Endothelial cell of umbilical vein (primary cell): ENCODE data around the gene CENPQ.

Experiments used
- POLR2A ChIP-seq: IDR thresholded peaks from 2 replicates; pipeline ENCODE4 v1.6.1; 2012; ENCODE audit warnings: low read depth, mild to moderate bottlenecking, control low read depth, low read length
- POLR2AphosphoS5 ChIP-seq: IDR thresholded peaks from 2 replicates; pipeline ENCODE4 v1.6.1; 2012; ENCODE audit warnings: low read depth, mild to moderate bottlenecking, control low read depth, low read length, moderate library complexity; ENCODE audit not compliant: insufficient read depth
- TF ChIP-seq, protein P1 (sequence below), 2 donors: IDR thresholded peaks; 1 replicate in 1 of 2; 2 replicates in 1 of 2; pipeline ENCODE4 v1.5.1; 2011; ENCODE audit warnings: low read length in 2 of 2, mild to moderate bottlenecking in 2 of 2, moderate library complexity in 2 of 2, control low read depth in 1 of 2, inconsistent platforms in 1 of 2, low read depth in 1 of 2; ENCODE audit not compliant: insufficient read depth in 1 of 2; ENCODE audit errors: extremely low read depth in 1 of 2

DNA sequence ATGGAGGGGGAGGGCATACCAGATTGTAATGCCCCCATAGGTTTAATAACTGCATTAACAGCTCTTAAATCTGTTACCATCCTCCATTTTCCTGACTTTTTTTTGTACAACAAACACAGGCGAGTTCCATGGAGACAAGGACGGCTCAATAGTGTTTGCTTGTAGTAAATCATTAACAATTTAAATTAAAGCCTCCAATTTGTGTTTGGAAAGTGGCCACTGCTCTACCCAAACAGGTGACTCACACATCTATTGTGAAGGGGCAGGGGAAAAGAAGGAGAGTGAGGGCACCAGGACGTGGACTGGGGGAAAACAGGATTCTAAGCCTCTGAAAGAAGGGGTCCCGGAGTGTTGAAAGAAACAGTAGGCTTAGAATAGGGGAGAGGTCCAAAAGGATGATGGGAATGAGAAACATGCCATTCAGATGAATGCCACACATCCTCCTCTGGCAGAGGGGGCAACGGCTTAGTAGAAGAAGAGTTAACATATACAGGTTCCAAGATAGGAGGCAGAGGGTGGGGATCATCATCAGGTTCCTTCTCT, 43.5 kb downstream of the CENPQ start:
- TF ChIP-seq, protein P1, sequence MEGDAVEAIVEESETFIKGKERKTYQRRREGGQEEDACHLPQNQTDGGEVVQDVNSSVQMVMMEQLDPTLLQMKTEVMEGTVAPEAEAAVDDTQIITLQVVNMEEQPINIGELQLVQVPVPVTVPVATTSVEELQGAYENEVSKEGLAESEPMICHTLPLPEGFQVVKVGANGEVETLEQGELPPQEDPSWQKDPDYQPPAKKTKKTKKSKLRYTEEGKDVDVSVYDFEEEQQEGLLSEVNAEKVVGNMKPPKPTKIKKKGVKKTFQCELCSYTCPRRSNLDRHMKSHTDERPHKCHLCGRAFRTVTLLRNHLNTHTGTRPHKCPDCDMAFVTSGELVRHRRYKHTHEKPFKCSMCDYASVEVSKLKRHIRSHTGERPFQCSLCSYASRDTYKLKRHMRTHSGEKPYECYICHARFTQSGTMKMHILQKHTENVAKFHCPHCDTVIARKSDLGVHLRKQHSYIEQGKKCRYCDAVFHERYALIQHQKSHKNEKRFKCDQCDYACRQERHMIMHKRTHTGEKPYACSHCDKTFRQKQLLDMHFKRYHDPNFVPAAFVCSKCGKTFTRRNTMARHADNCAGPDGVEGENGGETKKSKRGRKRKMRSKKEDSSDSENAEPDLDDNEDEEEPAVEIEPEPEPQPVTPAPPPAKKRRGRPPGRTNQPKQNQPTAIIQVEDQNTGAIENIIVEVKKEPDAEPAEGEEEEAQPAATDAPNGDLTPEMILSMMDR (IDR thresholded peaks at IDR 0.05; ENCODE audit: extremely low read depth in 1 of 2, insufficient read depth in 1 of 2, low read depth in 1 of 2, low read length in 2 of 2), result no peak
- no peak for TF ChIP-seq POLR2AphosphoS5
- TF ChIP-seq POLR2A, result no peak
